ENCODE data around the gene STARD9.
"Not testable (repeated sequence)": the region's sequence is repeated elsewhere in the genome, so short reads cannot be mapped to it uniquely, and the experiment has no call there.

The STARD9 gene

GRCh38 chr15:42627485-42627884 is 52.1 kb downstream of the STARD9 start:
- DNase-seq (ENCODE audit: low spot score), result no peak

GRCh38 chr15:42628761-42629160 is 53.4 kb downstream of the STARD9 start:
- DNase-seq (ENCODE audit: low spot score), result no peak

- no peak for DNase-seq (ENCODE audit: low spot score)
Measured at GRCh38 chr15:42632105-42632675, 56.8 kb downstream of the STARD9 start.

- no peak for DNase-seq (ENCODE audit: low spot score)
Measured at GRCh38 chr15:42640109-42640508, 64.7 kb downstream of the STARD9 start.

- DNase-seq (ENCODE audit: low spot score), result peak; percentile 60
Measured at GRCh38 chr15:42650208-42651066, 75.0 kb downstream of the STARD9 start.

GRCh38 chr15:42665827-42666226 is 90.4 kb downstream of the STARD9 start:
- DNase-seq (ENCODE audit: low spot score), result no peak

- DNase-seq (ENCODE audit: low spot score), result no peak
Measured at GRCh38 chr15:42667855-42668254, 92.4 kb downstream of the STARD9 start.

GRCh38 chr15:42670451-42670850 is 95.0 kb downstream of the STARD9 start:
- DNase-seq (ENCODE audit: low spot score), result peak; percentile 34

GRCh38 chr15:42672444-42672843 is 97.0 kb downstream of the STARD9 start:
- no peak for DNase-seq (ENCODE audit: low spot score)

- no peak for DNase-seq (ENCODE audit: low spot score)
Measured at GRCh38 chr15:42674472-42674871, 99.1 kb downstream of the STARD9 start.

GRCh38 chr15:42675021-42675420 is 99.6 kb downstream of the STARD9 start:
- no peak for DNase-seq (ENCODE audit: low spot score)

- DNase-seq (ENCODE audit: low spot score), result no peak
Measured at GRCh38 chr15:42679285-42680141, 104.1 kb downstream of the STARD9 start.

GRCh38 chr15:42680142-42680482 is 104.7 kb downstream of the STARD9 start:
- not testable (repeated sequence) for DNase-seq (ENCODE audit: low spot score)

- no peak for DNase-seq (ENCODE audit: low spot score)
Measured at GRCh38 chr15:42681119-42681518, 105.7 kb downstream of the STARD9 start.

GRCh38 chr15:42686281-42686680 is 110.9 kb downstream of the STARD9 start:
- DNase-seq (ENCODE audit: low spot score), result no peak

GRCh38 chr15:42687740-42688139 is 112.3 kb downstream of the STARD9 start:
- no peak for DNase-seq (ENCODE audit: low spot score)

GRCh38 chr15:42688301-42688700 is 112.9 kb downstream of the STARD9 start:
- DNase-seq (ENCODE audit: low spot score), result no peak

- DNase-seq (ENCODE audit: low spot score), result no peak
Measured at GRCh38 chr15:42691308-42691707, 115.9 kb downstream of the STARD9 start.

GRCh38 chr15:42691770-42692169 is 116.4 kb downstream of the STARD9 start:
- DNase-seq (ENCODE audit: low spot score), result no peak

- DNase-seq (ENCODE audit: low spot score), result no peak
Measured at GRCh38 chr15:42692536-42692935, 117.1 kb downstream of the STARD9 start.

GRCh38 chr15:42692997-42693396 is 117.6 kb downstream of the STARD9 start:
- DNase-seq (ENCODE audit: low spot score), result no peak

- DNase-seq (ENCODE audit: low spot score), result no peak
Measured at GRCh38 chr15:42693496-42693895, 118.1 kb downstream of the STARD9 start.

GRCh38 chr15:42693942-42694341 is 118.5 kb downstream of the STARD9 start:
- no peak for DNase-seq (ENCODE audit: low spot score)

All from putamen (tissue), 1 donor.